K562 (cell line): ENCODE measurements around the gene DYNC1H1. TPM values are rescaled to one million over a fixed set of nuclear protein-coding genes. Genes with fewer than 3 reads are reported as not detected.

ENCODE experiments used
- CBX2 ChIP-seq: fragments of 200-600 bp; sonication (generic); IDR thresholded peaks from one replicate; pipeline ENCODE4 v1.6.1; 2012; ENCODE audit warnings: mild to moderate bottlenecking, low read length, inconsistent platforms; ENCODE audit not compliant: insufficient read depth, poor library complexity, severe bottlenecking
- HNRNPL ChIP-seq: fragments of 200-400 bp; formaldehyde crosslinking; IDR thresholded peaks from 2 replicates; pipeline ENCODE4 v1.6.1; 2017; ENCODE audit warnings: low read depth, mild to moderate bottlenecking, low read length
- KLF10 ChIP-seq: fragments of 250-450 bp; sonication (Bioruptor Pico); IDR thresholded peaks from 2 replicates; pipeline ENCODE4 v1.6.1; 2021; ENCODE audit warnings: matching md5 sums
- MEF2D ChIP-seq: conservative IDR thresholded peaks from 2 replicates; pipeline ENCODE4 v1.6.1; 2016; ENCODE audit warnings: low read depth, missing genetic modification characterization, missing compliant biosample characterization
- NFXL1 ChIP-seq: fragments of 450-650 bp; formaldehyde crosslinking; IDR thresholded peaks from 2 replicates; pipeline ENCODE4 v1.4.0; 2021; ENCODE audit warnings: mild to moderate bottlenecking
- PATZ1 ChIP-seq: fragments of 250-450 bp; sonication (Bioruptor Pico); IDR thresholded peaks from 2 replicates; pipeline ENCODE4 v1.5.0; 2020; ENCODE audit warnings: mild to moderate bottlenecking, borderline replicate concordance
- POLR2A ChIP-seq: fragments of 450-650 bp; conservative IDR thresholded peaks from 2 replicates; pipeline ENCODE4 v1.6.1; 2016
- RBM34 ChIP-seq: fragments of 200-400 bp; formaldehyde crosslinking; IDR thresholded peaks from 2 replicates; pipeline ENCODE4 v1.6.1; 2018; ENCODE audit warnings: low read length, borderline replicate concordance; ENCODE audit not compliant: insufficient read depth
- SIN3A ChIP-seq, 2 experiments: fragments of 150-350 bp in 1 of 2; IDR thresholded peaks; 2 replicates each; pipeline ENCODE4 v1.6.1; 2011 to 2016; ENCODE audit warnings: borderline replicate concordance in 2 of 2, low read depth in 2 of 2, low read length in 2 of 2, mild to moderate bottlenecking in 2 of 2, moderate library complexity in 2 of 2; ENCODE audit not compliant: control insufficient read depth in 1 of 2
- SMARCB1 ChIP-seq: IDR thresholded peaks from 2 replicates; pipeline ENCODE4 v1.6.1; 2011; ENCODE audit warnings: improper control_type of control experiment, low read depth; ENCODE audit not compliant: insufficient read length
- THRAP3 ChIP-seq: fragments of 450-650 bp; IDR thresholded peaks from 2 replicates; pipeline ENCODE4 v1.6.1; 2016; ENCODE audit warnings: mild to moderate bottlenecking, inconsistent platforms, borderline replicate concordance
- XRCC4 ChIP-seq: IDR thresholded peaks from one replicate; pipeline ENCODE4 v1.6.1; 2011; ENCODE audit not compliant: insufficient read depth, insufficient read length; ENCODE audit errors: extremely low read depth
- ZNF444 ChIP-seq: fragments of 250-450 bp; sonication (Bioruptor Pico); IDR thresholded peaks from 2 replicates; pipeline ENCODE4 v1.4.0; 2020; ENCODE audit warnings: mild to moderate bottlenecking, moderate library complexity
- ZNF695 ChIP-seq: fragments of 450-650 bp; formaldehyde crosslinking; IDR thresholded peaks from 2 replicates; pipeline ENCODE4 v1.4.0; 2020; ENCODE audit warnings: mild to moderate bottlenecking, moderate library complexity
- ZNF778 ChIP-seq: fragments of 450-650 bp; formaldehyde crosslinking; IDR thresholded peaks from 2 replicates; pipeline ENCODE4 v1.4.0; 2020; ENCODE audit warnings: mild to moderate bottlenecking, moderate library complexity
- polyA plus RNA-seq, 8 experiments: library from polyadenylated mRNA; depleted of rRNA in 4 of 8; stranded (reverse) in 5 of 8; unstranded in 3 of 8; fragments of >200 nt; fragmentation: Nextera tagmentation in 2 of 8; fragmentation: Illumina TruSeq in 1 of 8; extraction: Ambion mirVana in 2 of 8; extraction: Trizol in 1 of 8; gene quantifications; 2 replicates each; pipeline versions ENCODE4 v1.2.1 to v1.2.3, GENCODE V29; 2011 to 2014; ENCODE audit warnings: inconsistent platforms in 1 of 8, missing spikeins in 1 of 8
- total RNA-seq, 7 experiments: library from RNA; depleted of rRNA in 6 of 7; stranded (reverse); fragments of >200 nt in 6 of 7; fragmentation: Illumina TruSeq in 2 of 7; extraction: Trizol in 2 of 7; gene quantifications; 2 replicates each; pipeline versions ENCODE4 v1.2.1 to v1.2.3, GENCODE V29; 2011 to 2021; ENCODE audit warnings: low replicate concordance in 1 of 7
- TF ChIP-seq, protein P1 (sequence below): fragments of 450-650 bp; IDR thresholded peaks from 2 replicates; pipeline ENCODE4 v1.6.1; 2017; ENCODE audit warnings: antibody characterized with exemption, mild to moderate bottlenecking
- TF ChIP-seq, protein P2 (sequence below), 3 experiments: IDR thresholded peaks in 2 of 3; conservative IDR thresholded peaks in 1 of 3; 2 replicates each; pipeline ENCODE4 v1.5.1; 2011 to 2012; ENCODE audit warnings: low read length in 3 of 3, mild to moderate bottlenecking in 3 of 3, control low read depth in 2 of 3, improper control_type of control experiment in 1 of 3, inconsistent platforms in 1 of 3, low read depth in 1 of 3, mixed read lengths in 1 of 3, moderate library complexity in 1 of 3; ENCODE audit not compliant: insufficient read depth in 2 of 3
- TF ChIP-seq, protein P3 (sequence below): fragments of 450-650 bp; formaldehyde crosslinking; IDR thresholded peaks from 2 replicates; pipeline ENCODE4 v1.4.0; 2020; ENCODE audit warnings: mild to moderate bottlenecking, moderate library complexity

Gene DYNC1H1
- total and polyA plus RNA-seq, 9 of the 15 experiments (the other 6 are each of a cell fraction or from before 2014, with no cell fraction given): 31.9 to 335 (median 115) TPM

DNA sequence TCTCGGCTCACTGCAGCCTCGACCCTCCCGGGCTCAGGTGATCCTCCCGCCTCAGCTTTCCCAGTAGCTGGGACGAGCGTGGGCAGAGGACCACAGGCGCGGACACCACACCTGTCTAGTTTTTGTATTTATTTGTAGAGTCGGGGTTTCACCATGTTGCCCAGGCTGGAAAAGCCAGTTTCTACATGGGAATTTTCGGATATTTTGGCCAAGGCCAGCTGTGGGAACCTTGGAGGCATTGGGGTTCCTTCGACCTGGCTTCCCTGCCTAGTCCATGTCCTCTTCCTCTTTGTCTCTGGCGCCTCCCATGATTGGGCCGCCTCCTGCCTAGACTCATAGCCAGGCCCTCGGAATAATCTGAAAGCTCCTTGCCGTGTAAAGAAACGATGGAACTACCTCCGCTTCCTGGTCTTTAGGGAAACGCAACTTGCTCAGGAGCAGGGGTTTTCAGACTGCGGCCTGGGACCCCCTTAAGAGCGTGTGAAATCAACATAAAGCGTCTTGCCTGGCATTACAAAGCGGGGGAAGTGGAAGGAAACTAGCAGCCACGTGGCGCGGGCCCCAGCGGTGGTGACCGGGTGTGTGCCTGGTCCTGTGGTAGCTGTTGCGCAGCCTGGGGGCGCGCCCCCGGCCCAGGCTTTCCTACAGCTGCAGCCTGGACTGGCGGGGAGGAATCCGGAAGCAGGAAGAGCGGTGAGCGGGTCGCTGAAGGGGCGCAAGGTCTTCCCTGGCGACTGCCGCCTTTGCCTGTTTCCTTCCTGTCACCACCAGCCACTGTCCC, 123.8 kb downstream of the DYNC1H1 start (continued):
- TF ChIP-seq, protein P1, sequence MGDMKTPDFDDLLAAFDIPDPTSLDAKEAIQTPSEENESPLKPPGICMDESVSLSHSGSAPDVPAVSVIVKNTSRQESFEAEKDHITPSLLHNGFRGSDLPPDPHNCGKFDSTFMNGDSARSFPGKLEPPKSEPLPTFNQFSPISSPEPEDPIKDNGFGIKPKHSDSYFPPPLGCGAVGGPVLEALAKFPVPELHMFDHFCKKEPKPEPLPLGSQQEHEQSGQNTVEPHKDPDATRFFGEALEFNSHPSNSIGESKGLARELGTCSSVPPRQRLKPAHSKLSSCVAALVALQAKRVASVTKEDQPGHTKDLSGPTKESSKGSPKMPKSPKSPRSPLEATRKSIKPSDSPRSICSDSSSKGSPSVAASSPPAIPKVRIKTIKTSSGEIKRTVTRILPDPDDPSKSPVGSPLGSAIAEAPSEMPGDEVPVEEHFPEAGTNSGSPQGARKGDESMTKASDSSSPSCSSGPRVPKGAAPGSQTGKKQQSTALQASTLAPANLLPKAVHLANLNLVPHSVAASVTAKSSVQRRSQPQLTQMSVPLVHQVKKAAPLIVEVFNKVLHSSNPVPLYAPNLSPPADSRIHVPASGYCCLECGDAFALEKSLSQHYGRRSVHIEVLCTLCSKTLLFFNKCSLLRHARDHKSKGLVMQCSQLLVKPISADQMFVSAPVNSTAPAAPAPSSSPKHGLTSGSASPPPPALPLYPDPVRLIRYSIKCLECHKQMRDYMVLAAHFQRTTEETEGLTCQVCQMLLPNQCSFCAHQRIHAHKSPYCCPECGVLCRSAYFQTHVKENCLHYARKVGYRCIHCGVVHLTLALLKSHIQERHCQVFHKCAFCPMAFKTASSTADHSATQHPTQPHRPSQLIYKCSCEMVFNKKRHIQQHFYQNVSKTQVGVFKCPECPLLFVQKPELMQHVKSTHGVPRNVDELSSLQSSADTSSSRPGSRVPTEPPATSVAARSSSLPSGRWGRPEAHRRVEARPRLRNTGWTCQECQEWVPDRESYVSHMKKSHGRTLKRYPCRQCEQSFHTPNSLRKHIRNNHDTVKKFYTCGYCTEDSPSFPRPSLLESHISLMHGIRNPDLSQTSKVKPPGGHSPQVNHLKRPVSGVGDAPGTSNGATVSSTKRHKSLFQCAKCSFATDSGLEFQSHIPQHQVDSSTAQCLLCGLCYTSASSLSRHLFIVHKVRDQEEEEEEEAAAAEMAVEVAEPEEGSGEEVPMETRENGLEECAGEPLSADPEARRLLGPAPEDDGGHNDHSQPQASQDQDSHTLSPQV: peak; percentile 98
- TF ChIP-seq THRAP3 (no peak), ZNF695 (CRISPR knock-in tag) (no peak), SIN3A (IDR thresholded peaks at IDR 0.05; ENCODE audit: borderline replicate concordance in 2 of 2, control insufficient read depth in 1 of 2, low read depth in 2 of 2, low read length in 2 of 2) (no peak), NFXL1 (CRISPR knock-in tag) (no peak), POLR2A (no peak; the same call in 1 of the 2 replicates), HNRNPL (no peak), RBM34 (no peak), SMARCB1 (no peak), CBX2 (no peak), KLF10 (CRISPR knock-in tag) (no peak), ZNF444 (CRISPR knock-in tag) (no peak), XRCC4 (no peak), ZNF778 (no peak), PATZ1 (CRISPR knock-in tag) (no peak), MEF2D (no peak)
- TF ChIP-seq, protein P2, sequence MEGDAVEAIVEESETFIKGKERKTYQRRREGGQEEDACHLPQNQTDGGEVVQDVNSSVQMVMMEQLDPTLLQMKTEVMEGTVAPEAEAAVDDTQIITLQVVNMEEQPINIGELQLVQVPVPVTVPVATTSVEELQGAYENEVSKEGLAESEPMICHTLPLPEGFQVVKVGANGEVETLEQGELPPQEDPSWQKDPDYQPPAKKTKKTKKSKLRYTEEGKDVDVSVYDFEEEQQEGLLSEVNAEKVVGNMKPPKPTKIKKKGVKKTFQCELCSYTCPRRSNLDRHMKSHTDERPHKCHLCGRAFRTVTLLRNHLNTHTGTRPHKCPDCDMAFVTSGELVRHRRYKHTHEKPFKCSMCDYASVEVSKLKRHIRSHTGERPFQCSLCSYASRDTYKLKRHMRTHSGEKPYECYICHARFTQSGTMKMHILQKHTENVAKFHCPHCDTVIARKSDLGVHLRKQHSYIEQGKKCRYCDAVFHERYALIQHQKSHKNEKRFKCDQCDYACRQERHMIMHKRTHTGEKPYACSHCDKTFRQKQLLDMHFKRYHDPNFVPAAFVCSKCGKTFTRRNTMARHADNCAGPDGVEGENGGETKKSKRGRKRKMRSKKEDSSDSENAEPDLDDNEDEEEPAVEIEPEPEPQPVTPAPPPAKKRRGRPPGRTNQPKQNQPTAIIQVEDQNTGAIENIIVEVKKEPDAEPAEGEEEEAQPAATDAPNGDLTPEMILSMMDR (IDR thresholded peaks at IDR 0.05 in 2 of 3, conservative IDR thresholded peaks at IDR 0.05 in 1 of 3; ENCODE audit: insufficient read depth in 2 of 3, low read depth in 1 of 3, low read length in 3 of 3): no peak
- TF ChIP-seq, protein P3, sequence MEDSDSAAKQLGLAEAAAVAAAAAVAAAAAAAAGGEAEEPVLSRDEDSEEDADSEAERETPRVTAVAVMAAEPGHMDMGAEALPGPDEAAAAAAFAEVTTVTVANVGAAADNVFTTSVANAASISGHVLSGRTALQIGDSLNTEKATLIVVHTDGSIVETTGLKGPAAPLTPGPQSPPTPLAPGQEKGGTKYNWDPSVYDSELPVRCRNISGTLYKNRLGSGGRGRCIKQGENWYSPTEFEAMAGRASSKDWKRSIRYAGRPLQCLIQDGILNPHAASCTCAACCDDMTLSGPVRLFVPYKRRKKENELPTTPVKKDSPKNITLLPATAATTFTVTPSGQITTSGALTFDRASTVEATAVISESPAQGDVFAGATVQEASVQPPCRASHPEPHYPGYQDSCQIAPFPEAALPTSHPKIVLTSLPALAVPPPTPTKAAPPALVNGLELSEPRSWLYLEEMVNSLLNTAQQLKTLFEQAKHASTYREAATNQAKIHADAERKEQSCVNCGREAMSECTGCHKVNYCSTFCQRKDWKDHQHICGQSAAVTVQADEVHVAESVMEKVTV (CRISPR knock-in tag): no peak
